ENCODE results near the gene CDK17.
"Not testable (repeated sequence)": the region's sequence is repeated elsewhere in the genome, so short reads cannot be mapped to it uniquely, and the experiment has no call there.

CDK17 gene

DNA sequence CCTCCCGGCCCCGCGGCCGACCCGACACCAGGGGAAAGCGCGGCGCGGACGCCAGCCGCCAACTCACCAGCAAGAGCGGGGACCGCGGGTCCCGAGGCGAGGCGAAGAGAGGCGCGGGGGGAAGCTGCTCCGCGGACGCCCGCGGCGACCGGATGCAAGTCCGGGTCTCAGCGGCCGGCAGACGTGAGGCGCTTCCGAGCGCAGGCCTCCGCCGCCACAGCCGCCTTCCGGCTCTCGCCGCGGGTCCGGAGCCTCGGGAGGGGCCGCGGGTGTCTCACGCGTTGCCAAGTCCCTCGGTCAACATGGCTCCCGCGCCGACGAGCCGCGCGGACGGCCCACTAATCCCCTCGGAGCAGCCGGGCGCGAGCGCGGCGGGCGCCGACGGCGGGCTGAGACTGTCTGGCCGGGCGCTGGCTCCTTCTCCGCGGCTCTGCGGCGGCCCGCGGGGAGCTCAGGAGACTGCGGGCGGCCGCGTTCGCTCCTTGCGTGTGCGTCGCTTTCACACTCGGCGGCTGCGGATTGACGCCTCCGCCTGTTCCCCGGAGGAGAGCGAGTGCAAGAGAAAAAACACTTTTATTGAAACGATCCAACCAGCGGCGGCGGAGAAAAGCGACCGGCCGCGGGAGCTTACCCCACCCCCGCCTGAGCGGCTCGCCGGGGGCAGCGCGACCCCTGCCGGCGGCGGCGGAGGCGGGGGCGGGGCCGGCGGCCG is at the start of gene CDK17:
Gene CDK17 (minus strand): TSS at position 521 of the 712 bp plus-strand sequence. CDS start 65,603 bp downstream, outside the sequence.
- FAIRE-seq, result no peak

DNA sequence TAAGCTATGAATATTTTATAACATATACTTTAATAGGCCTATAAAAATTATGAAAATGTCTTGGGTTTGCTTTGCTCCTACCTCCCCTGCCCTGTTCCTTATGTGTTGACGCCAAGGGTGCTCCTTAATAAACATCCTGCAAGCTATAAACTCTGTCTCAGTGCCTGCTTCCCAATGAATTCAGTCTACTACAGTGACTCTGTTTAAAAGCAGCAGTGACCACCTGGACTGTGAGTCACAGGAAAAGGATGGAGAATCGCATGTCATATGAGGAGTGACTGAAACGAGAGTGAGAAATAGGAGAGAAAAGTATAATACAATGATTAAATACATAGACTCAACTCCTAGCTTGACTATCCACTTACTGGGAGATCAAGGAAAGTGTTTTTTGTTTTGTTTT is 48.1 kb upstream of the CDK17 start:
- no peak for FAIRE-seq

DNA sequence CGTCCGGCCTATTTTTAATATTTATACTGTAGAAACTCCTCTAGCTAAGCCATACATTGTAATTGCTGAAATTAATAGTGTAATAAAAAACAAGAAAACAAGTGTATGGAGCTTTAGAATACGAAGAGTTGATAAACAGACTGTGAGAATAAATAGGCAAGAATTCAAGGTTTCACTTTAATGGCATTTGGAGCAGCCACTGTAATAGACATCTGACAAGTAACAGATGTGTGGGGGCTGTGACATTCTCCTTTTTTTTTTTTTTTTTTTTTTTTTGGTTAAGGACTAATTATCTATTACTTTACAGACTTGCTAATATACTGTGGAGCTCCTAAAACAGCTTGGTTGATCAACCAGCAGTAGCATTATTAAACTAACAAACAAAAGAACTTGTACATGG is 47.0 kb upstream of the CDK17 start:
- FAIRE-seq, result no peak

DNA sequence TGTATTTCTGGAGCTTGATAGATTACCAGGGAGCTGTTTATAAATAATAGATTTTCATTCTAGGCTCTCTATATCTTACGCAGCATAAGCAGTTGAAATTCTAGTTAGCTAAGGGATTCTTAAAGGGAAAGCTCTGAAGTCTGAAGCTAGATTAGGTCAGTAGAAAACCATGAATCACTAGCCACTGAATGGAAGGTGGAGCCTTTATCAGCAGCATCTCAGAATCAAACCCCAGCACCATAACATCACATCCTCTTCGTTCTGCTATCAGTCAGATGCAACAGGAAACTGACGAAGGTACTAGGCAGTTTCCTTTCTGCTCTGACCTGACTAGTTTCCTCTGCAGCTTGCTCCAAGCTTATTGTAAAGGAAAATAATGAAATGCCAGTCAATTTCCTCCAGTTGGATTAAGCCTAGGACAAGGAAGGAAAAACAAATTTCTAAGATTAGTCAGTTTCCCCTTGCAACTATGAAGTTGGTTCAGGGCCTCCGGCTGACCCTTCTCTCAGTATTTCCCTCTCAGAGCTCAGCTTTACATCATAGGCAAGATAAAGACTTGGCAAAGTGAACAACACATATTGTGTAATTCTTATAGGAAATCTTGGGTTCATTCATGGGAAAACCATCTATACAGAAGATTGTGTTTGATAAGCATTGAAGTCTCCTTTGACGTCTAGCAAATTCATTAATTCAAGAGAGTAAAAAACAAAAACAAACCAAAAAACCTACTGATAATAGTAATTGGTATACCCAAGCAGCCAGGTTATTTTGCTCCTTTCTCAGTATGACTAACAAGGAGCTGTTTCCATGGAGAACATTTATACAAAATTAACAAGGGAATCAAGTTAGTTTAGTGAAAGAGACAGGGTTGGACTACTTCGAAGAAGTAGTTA is 45.7 kb upstream of the CDK17 start:
- FAIRE-seq, result no peak

DNA sequence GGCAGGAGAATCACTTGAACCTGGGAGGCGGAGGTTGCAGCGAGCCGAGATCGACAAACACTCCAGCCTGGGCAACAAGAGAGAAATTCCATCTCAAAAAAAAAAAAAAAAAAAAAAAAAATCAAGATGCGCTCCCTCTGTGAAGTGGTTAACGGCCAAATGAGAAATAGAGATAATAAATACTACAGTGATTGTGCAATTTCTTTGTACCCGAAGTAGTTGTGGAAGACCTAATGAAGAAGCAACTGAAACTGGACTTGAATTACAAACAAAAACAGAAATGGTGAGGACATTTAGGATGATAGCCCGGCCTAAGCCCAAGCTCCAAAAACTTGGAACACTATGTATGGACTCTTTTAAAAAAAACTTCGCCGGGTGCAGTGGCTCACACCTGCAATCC is 44.2 kb upstream of the CDK17 start:
- no peak for FAIRE-seq

DNA sequence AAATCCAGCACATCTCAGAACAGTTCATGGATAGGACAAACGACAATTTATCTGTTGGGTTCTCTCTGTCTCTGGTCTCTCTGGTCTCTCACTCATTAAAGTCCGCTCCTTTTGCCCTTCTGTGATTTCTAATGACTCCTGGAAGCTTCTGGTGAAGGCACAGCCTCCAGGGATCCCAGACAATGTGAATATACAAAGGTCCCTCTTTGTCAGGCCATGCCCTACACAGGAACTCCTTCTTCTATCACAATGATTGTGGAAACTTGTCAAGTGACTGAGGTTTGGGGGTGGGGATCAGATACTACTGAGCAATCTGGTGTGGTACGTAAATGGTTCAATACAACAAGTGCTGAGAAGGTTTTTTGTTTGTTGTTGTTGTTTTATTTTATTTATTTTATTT is 42.7 kb upstream of the CDK17 start:
- no peak for FAIRE-seq

DNA sequence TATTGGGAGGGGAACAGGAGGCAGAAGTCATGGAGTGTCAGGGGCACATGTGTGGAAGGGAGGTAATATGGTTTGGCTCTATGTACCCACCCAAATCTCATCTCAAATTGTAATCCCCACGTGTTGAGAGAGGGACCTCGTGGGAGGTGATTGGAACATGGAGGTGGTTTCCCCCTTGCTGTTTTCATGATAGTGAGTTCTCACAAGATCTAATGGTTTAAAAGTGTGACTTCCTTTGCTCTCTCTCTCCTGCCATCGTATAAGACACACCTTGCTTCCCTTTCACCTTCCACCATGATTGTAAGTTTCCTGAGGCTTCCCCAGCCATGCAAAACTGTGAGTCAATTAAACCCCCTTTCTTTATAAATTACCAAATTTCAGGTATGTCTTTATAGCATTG is 41.6 kb upstream of the CDK17 start:
- FAIRE-seq, result no peak

DNA sequence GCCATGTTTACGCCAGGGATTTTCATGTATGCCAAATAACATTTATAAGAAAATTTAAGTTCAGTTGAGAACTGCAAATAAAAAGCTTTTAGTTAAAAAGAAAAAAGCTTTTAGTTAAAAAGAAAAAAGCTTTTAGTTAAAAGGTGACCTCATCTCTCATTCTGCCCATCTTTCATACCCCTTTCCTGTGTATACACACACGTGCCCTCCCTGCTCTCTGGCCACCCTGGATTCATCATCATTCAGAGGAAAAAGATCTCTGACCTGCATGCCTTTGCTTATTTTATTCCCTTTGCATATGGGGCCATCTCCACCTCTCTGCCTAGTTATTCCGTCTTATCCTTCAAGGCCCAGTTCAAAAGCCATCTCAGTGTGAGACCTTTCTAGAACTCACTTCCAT is 38.1 kb upstream of the CDK17 start:
- no peak for FAIRE-seq

DNA sequence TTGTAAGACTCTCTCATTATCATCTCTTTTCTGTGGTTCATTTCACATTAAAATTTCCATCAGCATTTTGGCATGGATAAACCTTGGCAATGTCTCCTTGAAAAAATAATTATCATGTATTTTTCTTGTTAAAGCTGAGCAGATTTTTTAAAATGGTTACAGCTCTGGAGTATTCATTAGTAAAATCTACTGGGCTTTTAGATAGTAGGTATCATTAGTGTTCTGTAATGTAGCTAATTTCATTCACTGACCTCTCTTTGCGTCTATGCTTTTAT is 36.9 kb upstream of the CDK17 start:
- no peak for FAIRE-seq

DNA sequence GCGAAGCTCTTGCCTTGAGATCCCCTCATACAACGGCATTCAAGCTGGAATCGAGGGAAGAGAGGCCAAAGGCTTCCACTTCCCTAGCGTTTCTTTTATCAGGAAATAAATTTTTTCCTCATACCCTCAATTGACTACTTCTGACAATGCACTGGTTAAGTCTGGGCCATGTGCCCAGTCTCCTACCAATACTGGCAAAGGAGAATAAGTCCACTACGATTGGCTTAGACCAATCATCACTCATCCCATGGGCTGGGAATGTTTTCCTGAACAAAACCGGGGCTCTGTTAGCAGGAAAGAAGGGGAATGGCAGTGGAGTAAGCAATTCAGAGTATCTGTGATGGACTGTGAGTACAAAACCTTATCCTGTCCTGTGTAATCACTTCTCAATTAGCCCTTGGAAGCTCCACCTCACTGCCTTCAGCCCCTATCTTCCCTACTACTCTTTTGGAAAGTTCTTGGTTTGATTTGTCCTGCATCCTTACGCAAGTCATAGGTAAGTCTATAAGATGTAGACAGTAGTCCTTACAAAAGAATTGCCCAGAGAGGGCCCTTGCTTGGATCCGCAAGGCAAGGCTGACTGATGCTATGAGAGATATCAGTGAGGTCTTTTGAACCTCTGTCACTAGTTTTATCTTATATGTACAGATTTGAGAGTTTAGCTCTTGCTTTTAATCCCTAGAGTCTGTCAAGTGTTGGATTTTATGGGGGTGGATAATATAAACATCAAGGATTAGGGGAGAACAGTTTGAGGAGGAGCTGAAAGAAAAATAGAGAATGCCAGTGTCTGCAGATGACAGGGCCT is 36.3 kb upstream of the CDK17 start:
- no peak for FAIRE-seq

DNA sequence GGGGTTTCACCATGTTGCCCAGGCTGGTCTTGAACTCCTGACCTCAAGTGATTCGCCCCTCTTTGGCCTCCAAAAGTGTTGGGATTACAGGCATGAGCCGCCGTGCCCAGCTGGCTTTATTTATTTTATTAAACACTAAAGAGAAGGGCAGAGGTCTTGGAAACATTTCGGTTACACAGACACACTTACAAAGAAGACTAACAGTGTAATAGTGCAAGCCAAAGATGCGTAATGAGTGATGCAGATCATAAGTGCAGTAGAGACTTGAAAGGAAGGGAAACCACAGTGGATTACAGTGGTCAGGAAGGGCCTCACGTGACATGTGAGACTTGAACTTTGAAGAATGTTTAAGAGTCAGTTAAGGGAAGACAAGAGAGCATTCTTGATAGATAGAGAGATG is 33.9 kb upstream of the CDK17 start:
- FAIRE-seq, result no peak

DNA sequence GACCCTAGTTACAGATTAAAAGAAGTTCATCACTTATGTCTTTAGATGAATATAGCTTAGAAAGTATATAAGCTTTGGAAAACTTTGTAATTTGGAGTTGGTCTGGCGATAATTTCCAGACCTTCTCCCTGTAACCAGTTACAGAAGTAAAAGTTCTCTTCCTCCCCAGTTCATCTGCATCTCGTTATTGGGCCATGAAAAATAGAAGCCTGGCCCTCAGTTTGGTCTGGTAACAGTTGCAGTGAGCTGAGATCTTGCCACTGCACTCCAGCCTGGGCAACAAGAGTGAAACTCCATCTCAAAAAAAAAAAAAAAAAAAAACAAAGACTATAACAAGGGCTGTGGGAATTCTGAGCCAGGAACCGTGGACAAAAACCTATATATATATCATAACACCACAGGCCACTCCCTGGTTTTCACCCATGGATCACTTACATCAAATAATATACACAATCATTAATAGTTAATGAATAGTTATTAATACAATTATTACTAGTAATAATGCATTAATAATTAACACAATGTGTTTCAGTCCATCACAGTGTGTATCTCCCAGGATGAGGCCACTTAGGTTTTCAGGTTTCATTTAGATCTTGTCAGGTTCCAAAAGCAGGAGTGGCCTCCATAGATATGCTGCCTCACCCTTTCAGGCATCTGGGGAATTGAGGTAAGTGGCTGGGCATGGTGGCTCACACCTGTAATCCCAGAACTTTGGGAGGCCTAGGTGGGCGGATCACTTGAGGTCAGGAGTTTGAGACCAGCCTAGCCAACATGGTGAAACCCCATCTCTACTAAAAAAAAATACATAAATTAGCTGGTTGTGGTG is 32.5 kb upstream of the CDK17 start:
- not testable (repeated sequence) for FAIRE-seq

DNA sequence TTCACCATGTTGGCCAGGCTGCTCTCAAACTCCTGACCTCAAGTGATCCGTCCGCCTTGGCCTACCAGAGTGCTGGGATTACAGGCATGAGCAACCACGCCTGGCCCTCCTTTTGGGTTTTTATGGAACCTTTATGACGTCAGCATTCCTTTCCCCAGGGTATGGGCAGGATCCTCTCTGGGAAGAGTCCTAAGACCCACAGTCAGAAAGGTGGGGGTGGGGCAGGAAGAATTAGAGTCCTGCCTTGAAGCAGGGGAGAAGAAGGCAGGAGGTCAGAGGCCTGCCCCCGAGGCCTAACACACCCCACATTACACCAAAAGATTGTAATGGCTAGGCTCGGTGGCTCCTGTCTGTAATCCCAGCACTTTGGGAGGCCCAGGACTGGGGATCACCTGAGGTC is 30.8 kb upstream of the CDK17 start:
- no peak for FAIRE-seq

DNA sequence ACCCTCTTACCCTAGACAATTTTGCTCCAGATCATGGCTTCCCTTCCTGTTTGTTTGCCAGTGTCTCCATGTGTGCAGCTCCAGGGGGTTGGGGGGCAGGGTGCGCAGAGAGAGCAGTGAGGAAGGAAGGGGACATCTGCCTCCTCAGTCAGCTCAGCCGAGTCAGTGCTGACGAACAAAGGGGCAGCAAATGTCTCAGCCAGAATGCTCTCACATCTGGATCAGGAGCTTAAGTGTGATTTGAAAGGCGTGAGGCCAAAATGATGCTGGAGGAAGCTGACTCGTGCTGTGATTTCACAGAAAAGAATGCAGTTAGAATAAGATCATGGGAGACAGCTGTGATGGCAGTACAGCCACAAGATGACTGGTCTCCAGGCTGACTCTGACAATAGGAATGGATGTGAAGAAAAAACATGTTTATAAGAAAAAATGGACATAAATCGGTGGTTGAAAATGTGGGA is 27.1 kb upstream of the CDK17 start:
- no peak for FAIRE-seq

DNA sequence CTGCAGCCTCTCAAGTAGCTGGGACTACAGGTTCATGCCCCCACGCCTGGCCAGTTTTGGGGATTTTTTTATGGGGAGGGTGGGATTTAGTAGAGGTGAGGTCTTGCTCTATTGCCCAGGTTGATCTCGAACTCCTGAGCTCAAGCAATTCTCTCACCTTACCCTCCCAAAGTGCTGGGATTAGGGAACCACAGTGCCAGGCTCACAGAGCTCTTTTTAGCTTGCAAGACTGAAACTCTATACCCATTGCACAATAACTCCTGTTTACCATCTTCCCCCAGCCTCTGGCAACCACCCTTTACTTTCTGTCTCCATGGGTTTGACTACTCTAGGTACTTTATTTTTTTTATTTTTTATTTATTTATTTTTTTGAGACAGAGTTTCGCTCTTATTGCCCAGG is 25.7 kb upstream of the CDK17 start:
- FAIRE-seq, result no peak

DNA sequence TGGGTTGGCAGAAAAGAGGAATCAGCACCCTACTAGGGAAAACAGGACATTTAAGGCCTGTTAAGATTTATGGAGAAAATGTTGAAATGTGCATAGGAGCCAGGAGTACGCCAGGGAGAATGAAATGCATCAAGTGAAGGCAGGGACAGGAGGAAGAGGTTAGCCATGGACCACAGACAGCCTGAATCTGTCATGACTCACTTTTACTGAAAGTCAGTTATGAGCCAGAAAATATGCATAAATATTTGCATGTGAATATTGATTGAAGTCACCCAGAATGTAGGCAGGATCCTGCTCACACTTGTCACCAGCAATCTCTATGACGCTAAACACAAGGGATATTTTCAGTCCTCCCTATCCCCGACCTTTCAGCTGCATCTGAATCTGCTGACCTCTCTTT is 25.1 kb upstream of the CDK17 start:
- FAIRE-seq, result no peak

DNA sequence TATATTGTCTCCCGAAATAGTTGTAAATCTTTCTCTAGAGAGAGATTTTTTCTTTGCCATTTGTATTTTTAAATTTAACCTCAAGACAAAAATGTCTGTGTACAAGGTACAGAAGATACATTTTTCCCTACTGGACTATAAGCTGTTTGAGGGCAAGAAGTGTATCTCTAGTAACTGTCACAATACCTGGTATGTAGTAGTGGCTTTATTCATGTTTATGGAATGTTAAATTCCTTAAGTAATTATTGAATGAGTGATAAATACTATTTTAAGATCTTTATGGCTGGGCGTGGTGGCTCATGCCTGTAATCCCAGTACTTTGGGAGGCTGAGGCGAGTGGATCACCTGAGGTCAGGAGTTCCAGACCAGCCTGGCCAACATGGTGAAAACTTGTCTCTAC is 24.4 kb upstream of the CDK17 start:
- no peak for FAIRE-seq

DNA sequence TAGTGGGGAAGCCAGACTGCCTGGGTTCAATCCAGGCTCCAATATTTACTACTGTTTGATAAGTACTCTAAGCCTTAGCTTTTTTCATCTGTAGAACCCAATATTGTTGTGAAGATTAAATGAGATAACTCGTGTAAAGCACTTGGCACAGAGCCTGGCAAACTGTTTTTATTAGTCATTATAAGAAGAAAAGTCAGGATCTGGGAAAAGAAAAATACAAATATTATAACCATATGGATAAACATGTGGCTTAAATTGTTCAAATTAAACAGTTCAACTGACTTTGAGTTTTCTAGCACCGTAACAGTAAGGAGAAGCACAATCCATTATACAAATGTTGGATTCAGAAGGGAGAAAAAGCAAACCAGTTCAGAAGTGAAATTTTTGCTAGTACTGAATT is 22.0 kb upstream of the CDK17 start:
- FAIRE-seq, result no peak

DNA sequence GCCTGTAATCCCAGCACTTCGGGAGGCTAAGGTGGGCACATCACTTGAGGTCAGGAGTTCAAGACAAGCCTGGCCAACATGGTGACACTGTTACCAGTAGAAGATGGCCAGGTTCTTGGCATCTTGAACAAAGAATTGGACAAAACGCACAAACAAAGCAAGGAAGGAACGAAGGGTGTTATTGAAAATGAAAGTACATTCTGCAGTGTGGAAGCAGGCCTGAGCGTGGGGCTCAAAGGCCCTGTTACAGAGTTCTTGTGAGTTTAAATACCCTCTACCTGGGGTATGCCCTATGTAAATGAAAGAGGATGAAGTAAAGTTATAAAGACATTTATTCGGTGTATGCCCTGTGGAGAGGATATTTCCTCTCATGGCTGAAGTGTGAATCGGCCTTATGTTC is 20.8 kb upstream of the CDK17 start:
- FAIRE-seq, result no peak

DNA sequence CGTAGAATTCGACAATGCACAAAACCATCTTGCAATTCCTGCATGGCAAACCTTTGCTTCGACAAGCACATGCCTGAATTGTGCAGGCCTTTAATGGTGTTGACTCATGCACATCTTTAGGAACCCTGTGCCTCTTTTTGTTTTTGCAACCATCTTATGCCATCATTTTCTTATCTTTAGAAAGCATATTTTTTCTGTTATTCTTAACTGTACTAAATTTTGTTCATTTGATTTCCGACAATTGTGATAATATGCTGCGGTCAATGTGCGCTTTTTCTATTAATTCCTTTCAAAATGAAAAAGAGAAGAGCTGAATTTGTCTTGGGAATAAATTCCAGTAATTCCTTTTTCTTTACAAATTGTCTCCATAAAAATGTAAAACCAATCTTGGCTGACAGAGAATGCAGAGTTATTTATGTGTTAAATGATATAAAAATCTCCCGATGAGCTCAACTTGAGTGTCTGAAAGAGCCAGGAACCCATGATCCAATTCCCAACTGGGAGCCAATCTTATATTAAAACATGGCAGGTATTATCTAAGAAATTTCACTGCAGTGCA is 20.1 kb upstream of the CDK17 start:
- no peak for FAIRE-seq

DNA sequence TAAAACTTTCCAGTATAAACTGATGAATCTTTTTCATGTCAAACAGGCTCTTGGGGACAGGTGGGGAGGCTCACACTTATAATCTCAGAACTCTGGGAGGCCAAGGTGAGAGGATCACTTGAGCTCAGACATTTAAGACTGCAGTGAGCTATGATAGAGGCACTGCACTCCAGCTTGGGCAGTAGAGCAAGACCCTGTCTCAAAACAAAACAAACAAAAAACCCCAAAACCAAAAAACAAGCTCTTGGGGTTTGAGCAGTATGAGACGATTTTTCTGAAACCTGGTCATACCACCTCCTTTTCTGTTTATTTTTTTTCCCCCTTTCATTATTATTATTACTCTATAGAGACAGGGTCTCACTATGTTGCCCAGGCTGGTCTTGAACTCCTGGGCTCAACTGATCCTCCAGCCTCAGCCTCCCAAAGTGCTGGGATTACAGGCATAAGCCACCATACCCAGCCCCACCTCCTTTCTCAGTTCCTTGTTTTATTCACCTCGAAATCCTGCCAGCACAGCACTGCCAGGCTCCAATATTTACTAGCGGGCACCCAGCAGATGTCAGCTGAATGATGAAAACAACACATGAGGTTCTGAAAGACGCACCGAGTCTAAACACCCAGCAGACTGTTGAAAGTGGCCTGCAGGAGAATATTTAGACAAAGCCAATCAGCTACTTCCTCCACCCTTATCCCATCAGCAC is 19.5 kb upstream of the CDK17 start:
- no peak for FAIRE-seq

DNA sequence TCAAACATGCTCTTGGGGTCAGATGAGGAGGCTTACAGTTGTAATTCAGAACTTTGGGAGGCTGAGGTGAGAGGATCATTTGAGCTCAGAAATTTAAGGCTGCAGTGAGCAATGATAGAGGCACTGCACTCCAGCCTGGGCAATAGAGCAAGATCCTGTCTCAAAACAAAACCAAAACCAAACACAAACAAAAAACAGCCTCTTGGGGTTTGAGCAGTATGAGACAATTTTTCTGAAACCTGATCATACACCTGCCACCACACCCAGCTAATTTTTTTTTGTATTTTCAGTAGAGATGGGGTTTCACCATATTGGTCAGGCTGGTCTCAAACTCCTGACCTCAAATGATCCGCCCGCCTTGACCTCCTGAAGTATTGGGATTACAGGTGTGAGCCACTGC is 17.4 kb upstream of the CDK17 start:
- FAIRE-seq, result not testable (repeated sequence)
